ENCODE data around the gene GUK1. TPM values are rescaled to one million over a fixed set of nuclear protein-coding genes. Genes with fewer than 3 reads are reported as not detected.

Gene GUK1
- total RNA-seq, 1 donor from 2014 or later = 201 TPM

GRCh38 chr1:228150461-228151179 is 10.5 kb downstream of the GUK1 start:
- no peaks in the 10 kb centered on the region for H3K9me3 Mint-ChIP-seq
- no peaks in the 10 kb centered on the region for H3K27me3 Mint-ChIP-seq (ENCODE audit: insufficient read depth)
- intact Hi-C loops (cut with micrococcal nuclease) = no loop called here
- no peak overlapping the region for H3K4me3 Mint-ChIP-seq
- DNase-seq (ENCODE audit: low spot score) = no peak
- no peaks in the 10 kb centered on the region for H3K36me3 Mint-ChIP-seq (ENCODE audit: low read depth)
- H3K4me1 Mint-ChIP-seq (ENCODE audit: low read depth) = peaks cover 11% of the 10 kb centered on the region
- H3K27ac Mint-ChIP-seq = no peak overlapping the region

GRCh38 chr1:228151180-228151925 is 11.3 kb downstream of the GUK1 start:
- DNase-seq (ENCODE audit: low spot score) = no peak
- H3K9me3 Mint-ChIP-seq = no peaks in the 10 kb centered on the region
- H3K4me1 Mint-ChIP-seq (ENCODE audit: low read depth) = peaks cover 11% of the 10 kb centered on the region
- no peaks in the 10 kb centered on the region for H3K27me3 Mint-ChIP-seq (ENCODE audit: insufficient read depth)
- H3K4me3 Mint-ChIP-seq = no peak overlapping the region
- no peaks in the 10 kb centered on the region for H3K36me3 Mint-ChIP-seq (ENCODE audit: low read depth)
- H3K27ac Mint-ChIP-seq = peak overlapping the region; percentile 49
- intact Hi-C loops (cut with micrococcal nuclease) = no loop called here

- H3K27me3 Mint-ChIP-seq (ENCODE audit: insufficient read depth) = no peaks in the 10 kb centered on the region
- intact Hi-C loops (cut with micrococcal nuclease) = no loop called here
- no peak for DNase-seq (ENCODE audit: low spot score)
- H3K27ac Mint-ChIP-seq = no peak overlapping the region
- H3K36me3 Mint-ChIP-seq (ENCODE audit: low read depth) = no peaks in the 10 kb centered on the region
- peaks cover 11% of the 10 kb centered on the region for H3K4me1 Mint-ChIP-seq (ENCODE audit: low read depth)
- no peaks in the 10 kb centered on the region for H3K9me3 Mint-ChIP-seq
- no peak overlapping the region for H3K4me3 Mint-ChIP-seq
Measured at GRCh38 chr1:228152097-228152917, 12.2 kb downstream of the GUK1 start.

- no peak for DNase-seq (ENCODE audit: low spot score)
- peaks cover 11% of the 10 kb centered on the region for H3K4me1 Mint-ChIP-seq (ENCODE audit: low read depth)
- intact Hi-C loops (cut with micrococcal nuclease) = no loop called here
- no peak overlapping the region for H3K4me3 Mint-ChIP-seq
- H3K9me3 Mint-ChIP-seq = no peaks in the 10 kb centered on the region
- no peak overlapping the region for H3K27ac Mint-ChIP-seq
- H3K36me3 Mint-ChIP-seq (ENCODE audit: low read depth) = no peaks in the 10 kb centered on the region
- H3K27me3 Mint-ChIP-seq (ENCODE audit: insufficient read depth) = no peaks in the 10 kb centered on the region
Measured at GRCh38 chr1:228152918-228153258, 12.8 kb downstream of the GUK1 start.

- intact Hi-C loops (cut with micrococcal nuclease) = no loop called here
- DNase-seq (ENCODE audit: low spot score) = no peak
- Mint-ChIP-seq H3K36me3 (ENCODE audit: low read depth) (no peaks in the 10 kb centered on the region), H3K4me3 (no peak overlapping the region), H3K27me3 (ENCODE audit: insufficient read depth) (no peaks in the 10 kb centered on the region), H3K4me1 (ENCODE audit: low read depth) (peaks cover 11% of the 10 kb centered on the region), H3K9me3 (no peaks in the 10 kb centered on the region), H3K27ac (no peak overlapping the region)
Measured at GRCh38 chr1:228154021-228154669, 14.1 kb downstream of the GUK1 start.

GRCh38 chr1:228154670-228155571 is 14.8 kb downstream of the GUK1 start:
- no peaks in the 10 kb centered on the region for H3K9me3 Mint-ChIP-seq
- H3K27me3 Mint-ChIP-seq (ENCODE audit: insufficient read depth) = no peaks in the 10 kb centered on the region
- no peak overlapping the region for H3K4me3 Mint-ChIP-seq
- DNase-seq (ENCODE audit: low spot score) = no peak
- H3K4me1 Mint-ChIP-seq (ENCODE audit: low read depth) = peaks cover 11% of the 10 kb centered on the region
- no peaks in the 10 kb centered on the region for H3K36me3 Mint-ChIP-seq (ENCODE audit: low read depth)
- intact Hi-C loops (cut with micrococcal nuclease) = no loop called here
- peak overlapping the region; percentile 82 for H3K27ac Mint-ChIP-seq

- intact Hi-C loops (cut with micrococcal nuclease) = no loop called here
- H3K4me1 Mint-ChIP-seq (ENCODE audit: low read depth) = peaks cover 11% of the 10 kb centered on the region
- H3K36me3 Mint-ChIP-seq (ENCODE audit: low read depth) = no peaks in the 10 kb centered on the region
- H3K27me3 Mint-ChIP-seq (ENCODE audit: insufficient read depth) = no peaks in the 10 kb centered on the region
- DNase-seq (ENCODE audit: low spot score) = no peak
- no peak overlapping the region for H3K4me3 Mint-ChIP-seq
- H3K27ac Mint-ChIP-seq = no peak overlapping the region
- H3K9me3 Mint-ChIP-seq = no peaks in the 10 kb centered on the region
Measured at GRCh38 chr1:228155596-228156514, 15.8 kb downstream of the GUK1 start.

GRCh38 chr1:228156515-228156881 is 16.4 kb downstream of the GUK1 start:
- H3K36me3 Mint-ChIP-seq (ENCODE audit: low read depth) = no peaks in the 10 kb centered on the region
- no peak overlapping the region for H3K27ac Mint-ChIP-seq
- no peak overlapping the region for H3K4me3 Mint-ChIP-seq
- intact Hi-C loops (cut with micrococcal nuclease) = no loop called here
- no peaks in the 10 kb centered on the region for H3K9me3 Mint-ChIP-seq
- no peaks in the 10 kb centered on the region for H3K27me3 Mint-ChIP-seq (ENCODE audit: insufficient read depth)
- H3K4me1 Mint-ChIP-seq (ENCODE audit: low read depth) = peaks cover 11% of the 10 kb centered on the region
- DNase-seq (ENCODE audit: low spot score) = no peak

GRCh38 chr1:228156941-228157728 is 17.1 kb downstream of the GUK1 start:
- Mint-ChIP-seq H3K4me1 (ENCODE audit: low read depth) (peaks cover 11% of the 10 kb centered on the region), H3K27me3 (ENCODE audit: insufficient read depth) (no peaks in the 10 kb centered on the region), H3K9me3 (no peaks in the 10 kb centered on the region), H3K4me3 (no peak overlapping the region), H3K27ac (no peak overlapping the region), H3K36me3 (ENCODE audit: low read depth) (no peaks in the 10 kb centered on the region)
- DNase-seq (ENCODE audit: low spot score) = no peak
- intact Hi-C loops (cut with micrococcal nuclease) = no loop called here

- no peaks in the 10 kb centered on the region for H3K27me3 Mint-ChIP-seq (ENCODE audit: insufficient read depth)
- H3K4me1 Mint-ChIP-seq (ENCODE audit: low read depth) = peaks cover 11% of the 10 kb centered on the region
- no peaks in the 10 kb centered on the region for H3K36me3 Mint-ChIP-seq (ENCODE audit: low read depth)
- H3K4me3 Mint-ChIP-seq = no peak overlapping the region
- DNase-seq (ENCODE audit: low spot score) = no peak
- H3K9me3 Mint-ChIP-seq = no peaks in the 10 kb centered on the region
- intact Hi-C loops (cut with micrococcal nuclease) = no loop called here
- H3K27ac Mint-ChIP-seq = no peak overlapping the region
Measured at GRCh38 chr1:228157729-228158126, 17.6 kb downstream of the GUK1 start.
